Effector memory CD4-positive, alpha-beta T cell (primary cell): ENCODE results near the gene KLHL3.

Experiments
- DNase-seq, 3 donors: peaks; one replicate each; pipeline ENCODE4 v3.0.0-alpha.2; 2020
- H3K27ac ChIP-seq: 2 replicates; pipeline ENCODE4 v1.7.0; 2013; ENCODE audit warnings: mild to moderate bottlenecking, low read length, moderate library complexity; ENCODE audit not compliant: insufficient read depth, poor library complexity, severe bottlenecking
- H3K27me3 ChIP-seq: replicated peaks from 2 replicates; pipeline ENCODE4 v1.7.0; 2013; ENCODE audit warnings: mild to moderate bottlenecking, low read length; ENCODE audit not compliant: insufficient read depth, control insufficient read depth, poor library complexity, severe bottlenecking
- H3K36me3 ChIP-seq: 2 replicates; pipeline ENCODE4 v1.7.0; 2013; ENCODE audit warnings: mild to moderate bottlenecking, low read length, moderate library complexity; ENCODE audit not compliant: control insufficient read depth, insufficient read depth
- H3K4me1 ChIP-seq: 2 replicates; pipeline ENCODE4 v1.7.0; 2013; ENCODE audit warnings: low read length, mild to moderate bottlenecking; ENCODE audit not compliant: control insufficient read depth, insufficient read depth, poor library complexity, severe bottlenecking
- H3K4me3 ChIP-seq: 2 replicates; pipeline ENCODE4 v1.7.0; 2013; ENCODE audit warnings: low read length, low read depth, mild to moderate bottlenecking; ENCODE audit not compliant: insufficient read depth, poor library complexity, severe bottlenecking
- H3K9me3 ChIP-seq: 2 replicates; pipeline ENCODE4 v1.7.0; 2013; ENCODE audit warnings: mild to moderate bottlenecking, low read length, moderate library complexity; ENCODE audit not compliant: control insufficient read depth

Gene KLHL3

DNA sequence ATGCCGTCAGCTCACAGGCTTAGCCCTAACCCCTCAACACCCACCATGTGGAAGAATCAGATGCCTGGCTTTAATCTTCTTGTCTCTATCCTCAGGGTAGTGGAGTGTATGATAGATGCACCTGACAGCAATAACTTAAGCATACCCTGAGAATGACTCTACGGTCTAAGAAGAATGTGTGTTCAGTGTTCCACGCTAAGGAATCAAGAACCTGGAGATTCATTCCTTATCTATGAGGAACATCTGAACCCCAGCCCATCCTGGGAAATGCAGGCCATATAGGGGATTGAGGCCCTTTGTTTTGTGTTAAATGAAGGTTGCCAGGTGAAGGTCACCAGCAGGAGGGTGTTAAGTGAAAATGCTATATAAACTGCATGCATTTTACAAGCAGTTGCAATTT is 63.0 kb downstream of the KLHL3 start:
- Histone ChIP-seq H3K4me1 (no peaks in the 10 kb centered on the region), H3K36me3 (peaks cover 16% of the 10 kb centered on the region), H3K27me3 (no peaks in the 10 kb centered on the region), H3K9me3 (no peaks in the 10 kb centered on the region), H3K4me3 (no peak overlapping the region), H3K27ac (no peak overlapping the region)
- no peak for DNase-seq

DNA sequence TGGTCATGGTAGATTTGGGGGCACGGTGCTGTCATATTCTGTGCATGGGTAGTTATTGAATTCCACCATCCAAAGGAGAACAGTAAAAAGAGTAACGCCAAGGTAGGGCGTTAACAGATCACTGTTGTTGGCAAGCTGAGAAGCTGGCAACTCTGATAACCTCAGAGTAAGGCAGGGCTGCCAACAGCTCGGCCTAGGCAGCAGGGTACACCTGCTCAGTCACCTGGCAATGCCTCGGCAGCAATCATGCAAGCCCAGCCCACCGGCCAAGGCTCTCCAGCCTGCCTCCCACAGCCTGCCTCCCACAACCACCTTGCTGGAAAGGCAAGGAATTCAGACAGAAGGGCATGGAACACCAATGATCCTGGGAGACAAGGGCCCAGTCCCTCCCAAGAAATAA is 63.9 kb downstream of the KLHL3 start:
- H3K27ac ChIP-seq: no peak overlapping the region
- H3K27me3 ChIP-seq: no peaks in the 10 kb centered on the region
- no peaks in the 10 kb centered on the region for H3K4me1 ChIP-seq
- no peaks in the 10 kb centered on the region for H3K9me3 ChIP-seq
- no peak for DNase-seq
- no peak overlapping the region for H3K4me3 ChIP-seq
- peaks cover 16% of the 10 kb centered on the region for H3K36me3 ChIP-seq

DNA sequence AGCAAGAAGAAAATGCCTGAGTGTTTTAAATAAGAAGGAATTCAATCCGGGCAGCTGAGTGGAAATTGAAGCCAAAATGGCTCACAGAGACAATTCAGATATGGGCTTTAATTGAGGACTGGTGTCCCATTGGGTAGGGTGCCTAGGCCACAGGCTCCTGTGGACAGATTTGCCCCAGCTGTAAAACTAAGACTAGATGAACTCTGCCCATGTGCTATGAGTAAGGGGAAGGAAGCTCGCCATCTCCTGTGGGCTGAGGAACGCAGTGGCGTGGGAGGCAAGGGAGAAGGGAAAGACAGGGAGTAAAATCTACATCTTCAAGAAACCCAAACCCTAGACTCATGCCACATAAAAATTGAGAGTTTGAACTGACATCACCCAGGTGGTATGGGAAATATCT is 66.1 kb downstream of the KLHL3 start:
- DNase-seq: no peak
- H3K36me3 ChIP-seq: peaks cover 9% of the 10 kb centered on the region
- no peaks in the 10 kb centered on the region for H3K9me3 ChIP-seq
- H3K4me1 ChIP-seq: peaks cover 6% of the 10 kb centered on the region
- H3K27me3 ChIP-seq: no peaks in the 10 kb centered on the region
- H3K4me3 ChIP-seq: no peak overlapping the region
- H3K27ac ChIP-seq: no peak overlapping the region

DNA sequence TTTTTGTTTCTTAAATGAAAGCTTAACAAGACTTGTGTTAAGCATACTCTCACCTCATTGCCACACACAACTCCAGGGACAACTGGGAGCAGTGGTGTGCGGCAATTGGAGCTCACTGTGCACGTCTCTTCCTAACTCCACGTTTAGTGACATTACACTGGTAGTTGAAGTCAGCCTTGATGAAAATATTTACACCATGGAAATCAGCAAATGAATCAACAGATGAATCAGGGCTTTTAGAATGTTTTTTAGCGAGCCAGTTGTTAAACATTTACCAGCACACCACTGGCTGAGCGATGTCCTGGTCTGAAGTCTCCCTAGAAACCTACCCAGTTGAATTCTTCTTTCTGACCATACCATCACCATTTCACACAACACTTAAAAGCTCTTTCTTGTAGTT is 67.3 kb downstream of the KLHL3 start:
- Histone ChIP-seq H3K9me3 (no peaks in the 10 kb centered on the region), H3K4me1 (peaks cover 6% of the 10 kb centered on the region), H3K36me3 (peaks cover 6% of the 10 kb centered on the region), H3K27ac (no peak overlapping the region), H3K4me3 (no peak overlapping the region), H3K27me3 (no peaks in the 10 kb centered on the region)
- no peak for DNase-seq

DNA sequence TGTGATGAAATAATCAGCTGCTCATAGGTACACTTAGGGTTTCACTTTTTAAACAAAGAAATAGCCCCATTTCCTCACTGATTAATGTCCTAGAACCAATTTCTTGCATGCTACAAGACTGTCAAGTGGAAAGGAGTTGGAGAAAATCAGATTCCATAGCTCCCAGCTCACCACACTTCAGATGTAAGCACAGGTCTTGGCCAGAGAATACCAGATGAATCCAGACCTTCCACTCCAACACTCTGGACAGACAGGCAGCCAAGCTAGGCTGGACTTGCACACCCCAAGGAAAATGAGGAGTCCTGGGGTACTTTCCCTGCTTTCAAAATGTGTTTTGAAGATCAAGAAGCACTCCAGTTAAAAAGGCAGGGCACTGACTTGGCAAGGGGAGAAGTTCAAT is 68.5 kb downstream of the KLHL3 start:
- Histone ChIP-seq H3K36me3 (peaks cover 6% of the 10 kb centered on the region), H3K4me3 (no peak overlapping the region), H3K27ac (no peak overlapping the region), H3K9me3 (no peaks in the 10 kb centered on the region), H3K4me1 (peaks cover 6% of the 10 kb centered on the region), H3K27me3 (no peaks in the 10 kb centered on the region)
- no peak for DNase-seq

DNA sequence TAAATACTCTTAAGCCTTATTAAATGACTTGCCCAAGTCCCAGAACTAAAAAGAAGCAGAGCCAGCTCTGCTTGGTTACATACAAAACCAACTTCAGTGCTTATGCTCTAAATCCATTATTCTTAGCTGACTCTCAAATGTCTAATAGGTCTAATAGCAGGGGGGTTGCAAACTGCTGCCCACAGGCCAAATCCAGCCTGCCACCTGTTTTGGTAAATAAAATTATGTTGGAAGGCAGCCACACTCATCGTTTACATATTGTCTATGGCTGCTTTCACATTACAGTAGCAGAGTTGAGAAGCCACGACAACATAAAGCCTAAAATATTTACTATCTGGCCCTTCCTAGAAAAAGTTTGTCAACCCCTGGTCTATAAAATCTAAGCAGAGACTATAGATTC is 69.0 kb downstream of the KLHL3 start:
- Histone ChIP-seq H3K27ac (no peak overlapping the region), H3K36me3 (peaks cover 6% of the 10 kb centered on the region), H3K9me3 (no peaks in the 10 kb centered on the region), H3K4me1 (peaks cover 6% of the 10 kb centered on the region), H3K4me3 (no peak overlapping the region), H3K27me3 (no peaks in the 10 kb centered on the region)
- DNase-seq: no peak

DNA sequence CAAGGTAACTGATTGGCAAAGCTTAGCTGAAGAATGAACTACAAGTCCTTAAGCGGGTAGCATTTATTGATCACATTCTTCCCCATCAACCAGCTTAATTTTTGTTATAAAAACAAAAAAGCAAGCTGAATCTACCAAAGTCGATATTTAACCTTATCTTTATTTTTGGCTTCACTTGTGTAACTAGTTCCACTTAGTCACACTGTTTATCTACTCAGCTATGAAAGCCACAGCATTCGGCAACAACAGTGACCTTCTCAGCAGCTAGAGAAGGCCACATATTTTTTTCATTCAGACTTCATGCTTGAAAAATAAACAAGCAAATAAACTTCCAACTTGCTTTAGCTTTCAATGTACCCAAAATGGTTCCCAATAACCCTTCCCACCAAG is 69.4 kb downstream of the KLHL3 start:
- Histone ChIP-seq H3K27me3 (no peaks in the 10 kb centered on the region), H3K36me3 (peaks cover 10% of the 10 kb centered on the region), H3K27ac (no peak overlapping the region), H3K4me1 (peaks cover 6% of the 10 kb centered on the region), H3K9me3 (no peaks in the 10 kb centered on the region), H3K4me3 (no peak overlapping the region)
- DNase-seq: no peak

DNA sequence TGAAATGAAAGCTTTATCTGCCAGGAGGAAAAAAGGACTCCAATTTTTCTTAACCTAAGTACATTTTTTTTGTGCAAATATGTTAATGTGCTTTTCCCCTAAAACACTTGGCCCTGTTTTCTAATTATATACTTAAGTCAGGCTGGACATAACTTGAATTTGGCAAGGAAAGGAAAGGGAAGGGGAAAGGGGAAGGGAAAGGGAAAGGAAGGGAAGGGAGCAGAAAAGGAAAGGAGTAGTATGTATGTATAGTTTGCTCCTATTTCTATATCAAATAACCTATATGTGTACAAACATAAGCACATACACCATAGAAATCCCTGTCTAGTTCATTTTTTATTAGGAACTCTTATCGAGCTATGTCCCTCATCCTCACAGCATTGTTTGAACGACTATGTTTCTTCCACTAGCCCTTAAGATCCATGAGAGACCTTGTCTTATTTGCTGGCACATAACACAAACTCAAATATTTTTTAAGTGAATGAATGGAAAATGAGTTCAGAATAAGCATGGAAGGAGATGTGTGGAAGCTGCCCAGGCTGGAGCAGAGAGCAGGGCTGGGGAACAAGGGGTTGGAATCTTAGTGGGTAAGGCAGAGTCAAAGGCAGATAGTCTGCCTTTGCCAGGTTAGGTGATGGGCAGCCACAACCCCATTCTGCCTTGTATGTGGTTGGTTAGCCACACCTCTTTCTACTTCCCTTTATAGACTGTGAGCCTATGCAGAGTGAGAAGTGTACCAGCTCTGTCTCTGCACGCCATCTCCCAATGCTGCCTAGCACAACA is 70.0 kb downstream of the KLHL3 start:
- DNase-seq: peak in 1 of 3 donors; percentile 7

DNA sequence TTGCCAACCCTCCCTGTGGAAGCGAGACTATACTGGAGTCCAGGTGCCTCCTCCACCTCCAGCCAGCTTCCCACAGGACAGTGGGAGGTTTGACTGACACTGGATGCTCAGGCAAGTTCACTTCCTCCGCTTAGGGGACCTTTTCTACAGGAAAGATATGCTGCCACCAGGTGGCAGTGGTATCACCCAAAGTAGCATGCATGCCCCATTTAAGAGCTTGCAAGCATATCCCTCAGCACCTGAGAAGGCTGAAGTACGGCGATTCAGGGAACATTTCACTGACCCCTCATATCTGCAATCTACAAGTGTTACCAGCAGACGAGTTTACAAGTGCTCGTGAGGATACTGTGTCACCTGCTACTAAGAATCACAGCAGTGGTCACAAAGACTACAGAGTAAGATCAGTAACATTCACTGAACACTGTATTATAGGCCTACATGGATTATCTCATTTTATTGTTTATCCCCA is 75.5 kb downstream of the KLHL3 start:
- H3K4me1 ChIP-seq: no peaks in the 10 kb centered on the region
- peak; percentile 27 to 53 (median 35) for DNase-seq
- H3K27ac ChIP-seq: no peak overlapping the region
- H3K4me3 ChIP-seq: no peak overlapping the region
- H3K36me3 ChIP-seq: peaks cover 6% of the 10 kb centered on the region
- H3K9me3 ChIP-seq: no peaks in the 10 kb centered on the region
- H3K27me3 ChIP-seq: no peaks in the 10 kb centered on the region

More for the DNA sequence above, 70.0 kb downstream of the KLHL3 start:
- Histone ChIP-seq H3K36me3 (peaks cover 6% of the 10 kb centered on the region), H3K27ac (no peak overlapping the region), H3K4me1 (peaks cover 6% of the 10 kb centered on the region), H3K27me3 (no peaks in the 10 kb centered on the region), H3K9me3 (no peaks in the 10 kb centered on the region), H3K4me3 (no peak overlapping the region)

DNA sequence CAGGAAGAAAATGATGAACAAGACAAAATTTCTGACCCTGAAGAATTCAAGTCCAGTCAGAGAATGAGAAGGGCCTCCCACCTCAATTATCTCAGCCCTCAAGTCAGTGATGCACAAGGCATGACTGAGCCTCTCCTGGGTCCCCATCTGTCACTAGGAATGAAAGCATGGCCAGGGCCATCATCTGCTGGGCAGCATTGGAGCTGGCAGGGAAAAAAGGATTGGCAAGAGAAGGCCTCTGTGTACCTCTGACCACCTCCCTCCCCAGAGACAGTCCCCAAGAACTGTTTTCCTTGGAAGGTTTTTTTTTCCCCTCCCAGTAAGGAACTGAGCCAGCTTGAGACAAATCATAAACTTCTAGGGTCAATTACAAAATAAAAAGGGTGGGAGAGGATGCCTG is 76.7 kb downstream of the KLHL3 start:
- Histone ChIP-seq H3K36me3 (peaks cover 6% of the 10 kb centered on the region), H3K4me1 (no peaks in the 10 kb centered on the region), H3K4me3 (no peak overlapping the region), H3K9me3 (no peaks in the 10 kb centered on the region), H3K27me3 (no peaks in the 10 kb centered on the region), H3K27ac (no peak overlapping the region)
- DNase-seq: no peak
